ENCODE data around the gene FGF10. TPM values are rescaled to one million over a fixed set of nuclear protein-coding genes. Genes with fewer than 3 reads are reported as not detected.

FGF10 gene
- total RNA-seq, 1 donor from 2014 or later = 4.5 TPM

DNA sequence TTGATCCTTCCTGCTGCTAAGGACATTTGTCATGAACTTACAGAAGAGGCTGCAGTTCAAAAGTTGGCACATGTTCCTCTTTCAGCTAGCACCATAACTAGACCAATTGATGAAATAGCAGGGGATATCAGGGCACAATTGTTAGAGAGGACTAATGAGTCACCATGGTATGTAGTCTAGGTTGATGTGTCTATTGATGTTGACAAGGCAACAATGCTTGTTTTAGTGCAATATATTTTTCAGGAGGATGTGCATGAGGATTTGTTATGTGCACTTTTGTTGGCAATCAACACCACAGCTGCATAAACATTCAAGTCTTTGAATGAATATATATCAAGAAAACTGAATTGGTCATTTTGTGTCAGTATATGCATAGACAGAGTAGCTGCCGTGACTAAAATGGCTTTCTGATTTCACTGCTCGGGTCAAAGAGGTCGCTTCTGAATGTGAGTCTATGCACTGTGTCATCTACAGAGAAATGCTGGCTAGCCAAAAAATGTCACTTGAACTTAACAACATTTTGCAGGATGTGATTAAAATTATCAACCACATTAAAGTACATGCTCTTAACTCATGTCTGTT is 68.0 kb downstream of the FGF10 start:
- Mint-ChIP-seq H3K27me3 (ENCODE audit: low read depth) (no peaks in the 10 kb centered on the region), H3K4me1 (peaks cover 17% of the 10 kb centered on the region), H3K27ac (ENCODE audit: unreplicated experiment) (no peak overlapping the region), H3K4me3 (no peak overlapping the region), H3K36me3 (ENCODE audit: low read depth) (peaks cover 6% of the 10 kb centered on the region), H3K9me3 (peaks cover 6% of the 10 kb centered on the region)
- TF ChIP-seq, protein P1, sequence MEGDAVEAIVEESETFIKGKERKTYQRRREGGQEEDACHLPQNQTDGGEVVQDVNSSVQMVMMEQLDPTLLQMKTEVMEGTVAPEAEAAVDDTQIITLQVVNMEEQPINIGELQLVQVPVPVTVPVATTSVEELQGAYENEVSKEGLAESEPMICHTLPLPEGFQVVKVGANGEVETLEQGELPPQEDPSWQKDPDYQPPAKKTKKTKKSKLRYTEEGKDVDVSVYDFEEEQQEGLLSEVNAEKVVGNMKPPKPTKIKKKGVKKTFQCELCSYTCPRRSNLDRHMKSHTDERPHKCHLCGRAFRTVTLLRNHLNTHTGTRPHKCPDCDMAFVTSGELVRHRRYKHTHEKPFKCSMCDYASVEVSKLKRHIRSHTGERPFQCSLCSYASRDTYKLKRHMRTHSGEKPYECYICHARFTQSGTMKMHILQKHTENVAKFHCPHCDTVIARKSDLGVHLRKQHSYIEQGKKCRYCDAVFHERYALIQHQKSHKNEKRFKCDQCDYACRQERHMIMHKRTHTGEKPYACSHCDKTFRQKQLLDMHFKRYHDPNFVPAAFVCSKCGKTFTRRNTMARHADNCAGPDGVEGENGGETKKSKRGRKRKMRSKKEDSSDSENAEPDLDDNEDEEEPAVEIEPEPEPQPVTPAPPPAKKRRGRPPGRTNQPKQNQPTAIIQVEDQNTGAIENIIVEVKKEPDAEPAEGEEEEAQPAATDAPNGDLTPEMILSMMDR (conservative IDR thresholded peaks at IDR 0.05) = no peak
- DNase-seq (ENCODE audit: low read depth, low spot score) = no peak

DNA sequence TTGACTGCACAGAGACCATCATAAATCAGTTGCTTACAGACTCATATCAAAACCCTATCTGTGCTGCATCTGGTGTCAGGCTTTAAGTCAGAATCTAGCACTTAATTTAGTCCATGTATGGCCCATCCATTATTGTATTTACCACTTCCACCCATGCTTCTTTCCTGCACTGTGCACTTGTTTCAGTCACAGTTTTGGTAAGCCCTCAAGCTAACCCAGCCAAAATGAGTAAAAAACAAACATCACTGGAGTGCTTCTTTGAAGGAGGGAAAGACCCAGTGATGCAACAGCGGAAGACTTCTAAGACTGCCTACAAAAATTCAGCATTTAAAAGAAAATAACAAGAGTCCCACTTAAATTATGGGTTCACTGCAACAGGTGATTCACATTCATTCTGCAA is 69.0 kb downstream of the FGF10 start:
- TF ChIP-seq, protein P1 (conservative IDR thresholded peaks at IDR 0.05) = no peak
- peaks cover 27% of the 10 kb centered on the region for H3K4me1 Mint-ChIP-seq
- H3K27me3 Mint-ChIP-seq (ENCODE audit: low read depth) = no peaks in the 10 kb centered on the region
- DNase-seq (ENCODE audit: low read depth, low spot score) = no peak
- peaks cover 6% of the 10 kb centered on the region for H3K9me3 Mint-ChIP-seq
- peaks cover 6% of the 10 kb centered on the region for H3K36me3 Mint-ChIP-seq (ENCODE audit: low read depth)
- H3K4me3 Mint-ChIP-seq = no peak overlapping the region
- no peak overlapping the region for H3K27ac Mint-ChIP-seq (ENCODE audit: unreplicated experiment)

DNA sequence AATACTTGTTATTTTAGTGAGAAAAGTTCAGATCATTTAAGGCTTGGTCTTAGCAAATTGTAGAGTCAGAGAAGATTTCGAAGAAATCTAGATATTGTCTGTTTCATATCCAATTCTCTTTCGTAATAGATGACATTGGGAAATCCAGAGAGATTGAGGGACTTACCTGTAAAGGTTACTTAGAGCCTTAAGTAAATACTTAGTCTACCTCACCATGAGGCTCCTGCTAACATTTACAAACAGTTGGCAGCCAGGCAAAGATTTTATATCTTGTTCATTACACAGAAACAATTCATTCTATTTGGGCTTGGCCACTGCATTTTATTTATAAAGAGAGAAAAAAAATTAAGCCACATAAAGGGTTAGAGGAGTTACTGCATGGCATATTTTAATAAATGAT is 70.3 kb downstream of the FGF10 start:
- DNase-seq (ENCODE audit: low read depth, low spot score) = no peak
- H3K4me3 Mint-ChIP-seq = no peak overlapping the region
- no peaks in the 10 kb centered on the region for H3K27me3 Mint-ChIP-seq (ENCODE audit: low read depth)
- no peak overlapping the region for H3K27ac Mint-ChIP-seq (ENCODE audit: unreplicated experiment)
- TF ChIP-seq, protein P1 (conservative IDR thresholded peaks at IDR 0.05) = no peak
- H3K36me3 Mint-ChIP-seq (ENCODE audit: low read depth) = peaks cover 6% of the 10 kb centered on the region
- peaks cover 40% of the 10 kb centered on the region for H3K4me1 Mint-ChIP-seq
- H3K9me3 Mint-ChIP-seq = peaks cover 6% of the 10 kb centered on the region

DNA sequence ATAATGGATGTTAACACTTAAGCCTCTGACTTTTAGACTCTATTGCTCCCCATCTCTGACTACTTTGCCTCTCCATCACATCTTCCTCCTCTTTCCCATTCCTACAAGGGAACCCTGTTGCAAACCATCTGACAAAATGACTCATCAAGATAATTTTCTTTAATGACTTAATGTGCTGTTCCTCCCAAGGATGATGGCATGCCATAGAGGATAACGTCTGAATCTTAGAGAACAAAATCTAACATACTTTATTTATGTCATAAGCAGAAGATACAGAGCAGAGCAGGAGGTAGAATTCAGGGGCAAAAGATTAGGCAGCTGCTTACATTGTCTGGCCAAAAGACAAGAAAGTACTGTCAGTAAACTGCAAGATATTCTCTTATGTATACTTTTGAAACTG is 76.8 kb downstream of the FGF10 start:
- peaks cover 40% of the 10 kb centered on the region for H3K4me1 Mint-ChIP-seq
- H3K4me3 Mint-ChIP-seq = no peak overlapping the region
- H3K27me3 Mint-ChIP-seq (ENCODE audit: low read depth) = no peaks in the 10 kb centered on the region
- no peak for DNase-seq (ENCODE audit: low read depth, low spot score)
- peaks cover 2% of the 10 kb centered on the region for H3K9me3 Mint-ChIP-seq
- no peak overlapping the region for H3K27ac Mint-ChIP-seq (ENCODE audit: unreplicated experiment)
- TF ChIP-seq, protein P1 (conservative IDR thresholded peaks at IDR 0.05) = no peak
- no peaks in the 10 kb centered on the region for H3K36me3 Mint-ChIP-seq (ENCODE audit: low read depth)

DNA sequence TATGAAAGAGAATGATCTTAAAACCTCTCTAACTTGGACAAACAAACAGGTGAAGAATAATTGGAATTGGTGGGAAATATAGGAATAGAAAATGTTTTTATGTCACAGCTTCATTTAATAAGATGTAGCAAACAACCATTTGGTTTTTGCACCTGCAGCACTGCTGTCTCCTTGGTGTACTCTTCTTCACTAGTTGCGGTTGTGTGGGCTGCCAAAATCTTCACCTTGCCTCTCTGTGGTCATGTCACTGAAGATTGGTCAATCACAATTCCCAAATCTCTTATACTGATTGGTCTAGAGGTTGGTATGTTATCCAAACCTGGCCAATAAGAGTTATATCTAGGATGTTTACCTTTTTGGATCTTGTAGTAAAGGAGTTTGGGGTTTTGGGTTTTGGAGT is 88.7 kb downstream of the FGF10 start:
- H3K36me3 Mint-ChIP-seq (ENCODE audit: low read depth) = no peaks in the 10 kb centered on the region
- no peaks in the 10 kb centered on the region for H3K4me1 Mint-ChIP-seq
- no peak overlapping the region for H3K4me3 Mint-ChIP-seq
- DNase-seq (ENCODE audit: low read depth, low spot score) = no peak
- peaks cover 2% of the 10 kb centered on the region for H3K9me3 Mint-ChIP-seq
- H3K27me3 Mint-ChIP-seq (ENCODE audit: low read depth) = no peaks in the 10 kb centered on the region
- H3K27ac Mint-ChIP-seq (ENCODE audit: unreplicated experiment) = no peak overlapping the region
- TF ChIP-seq, protein P1 (conservative IDR thresholded peaks at IDR 0.05) = no peak

Data from neural crest cell (in vitro differentiated cells).